ENCODE data around the gene ATXN7.

- TF ChIP-seq EP300 (IDR thresholded peaks at IDR 0.05), result no peak
- no peak for TF ChIP-seq CTCF (IDR thresholded peaks at IDR 0.05)
These were observed 169.4 kb downstream of the ATXN7 start for GRCh38 chr3:64033069-64033468.

All from esophagus muscularis mucosa (tissue), 3 donors.